CD4-positive, alpha-beta T cell treated with Interleukin-4 for 1 hour (primary cell): ENCODE data around the gene OPN1SW.

Experiments used
- DNase-seq, 2 donors: peaks; one replicate each; pipeline ENCODE4 v3.0.0-alpha.2; 2020 to 2022

The OPN1SW gene

DNA sequence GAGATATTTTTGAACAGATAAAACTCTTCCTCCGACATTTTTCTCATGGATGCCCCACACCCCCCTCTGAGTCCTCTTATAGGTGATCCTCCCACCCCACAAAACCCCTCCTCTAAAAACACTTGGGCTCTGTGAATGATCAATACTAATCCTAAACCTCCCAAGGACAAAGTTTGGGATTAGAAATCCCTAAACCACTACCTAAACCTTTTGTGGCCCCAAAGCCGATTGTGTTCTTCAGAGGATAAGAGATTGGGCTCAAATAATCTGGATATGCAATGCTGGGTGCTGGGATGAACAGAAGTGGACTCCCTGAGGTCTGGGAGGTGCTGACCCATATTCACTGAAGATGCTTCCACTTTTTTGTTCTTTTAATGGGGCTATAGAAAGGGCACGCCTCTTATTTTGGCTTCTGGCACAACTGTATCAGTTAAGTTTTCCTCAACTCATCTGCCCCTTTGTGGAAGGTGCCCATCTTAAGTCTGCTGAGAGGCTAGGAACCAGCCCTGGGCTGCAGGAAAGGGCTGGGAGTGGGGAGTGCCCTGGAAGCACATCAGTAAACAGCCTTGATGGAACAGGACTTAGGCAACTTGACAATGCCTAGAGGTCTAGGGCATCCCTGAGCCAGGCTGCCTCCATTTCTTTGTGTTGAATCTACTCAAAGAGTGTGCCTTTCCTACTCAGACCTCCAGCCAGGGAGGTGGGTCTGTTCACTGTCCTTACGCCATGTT, at the start of gene OPN1SW:
TSS of gene OPN1SW (minus strand) at position 51 of the 731 bp plus-strand sequence. CDS start at position 38, 13 bp downstream.
- no peak for DNase-seq

GRCh38 chr7:128821724-128822123, 46.1 kb upstream of the OPN1SW start:
- no peak for DNase-seq

DNA sequence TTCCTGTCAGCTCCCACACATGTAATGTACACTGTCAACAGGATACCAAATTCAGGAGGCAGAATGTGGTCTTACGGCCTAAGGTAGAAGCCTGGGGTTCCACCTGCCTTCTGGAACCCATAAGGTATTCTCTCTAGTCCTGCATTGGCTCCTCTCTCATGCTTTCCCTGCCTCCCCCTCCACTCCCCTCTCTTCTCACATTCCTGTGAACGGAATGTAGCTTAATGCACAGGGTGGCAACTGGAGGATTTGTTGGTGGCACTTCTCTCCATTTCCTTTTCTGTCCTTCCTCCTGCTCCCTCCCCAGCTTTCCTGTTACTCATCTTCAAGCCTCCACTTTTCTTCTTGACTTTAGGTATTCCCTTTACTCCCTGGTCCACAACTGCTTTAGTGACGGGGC, 43.1 kb upstream of the OPN1SW start:
- DNase-seq = no peak

GRCh38 chr7:128815289-128815942, 39.8 kb upstream of the OPN1SW start:
- no peak for DNase-seq

GRCh38 chr7:128814499-128814898, 38.9 kb upstream of the OPN1SW start:
- DNase-seq = no peak

- DNase-seq = no peak
These were observed 37.0 kb upstream of the OPN1SW start for GRCh38 chr7:128812514-128813168.

GRCh38 chr7:128811631-128812430, 36.2 kb upstream of the OPN1SW start:
- DNase-seq = no peak

- no peak for DNase-seq
These were observed 35.4 kb upstream of the OPN1SW start for GRCh38 chr7:128810997-128811396.

GRCh38 chr7:128810473-128810872, 34.9 kb upstream of the OPN1SW start:
- no peak for DNase-seq

DNA sequence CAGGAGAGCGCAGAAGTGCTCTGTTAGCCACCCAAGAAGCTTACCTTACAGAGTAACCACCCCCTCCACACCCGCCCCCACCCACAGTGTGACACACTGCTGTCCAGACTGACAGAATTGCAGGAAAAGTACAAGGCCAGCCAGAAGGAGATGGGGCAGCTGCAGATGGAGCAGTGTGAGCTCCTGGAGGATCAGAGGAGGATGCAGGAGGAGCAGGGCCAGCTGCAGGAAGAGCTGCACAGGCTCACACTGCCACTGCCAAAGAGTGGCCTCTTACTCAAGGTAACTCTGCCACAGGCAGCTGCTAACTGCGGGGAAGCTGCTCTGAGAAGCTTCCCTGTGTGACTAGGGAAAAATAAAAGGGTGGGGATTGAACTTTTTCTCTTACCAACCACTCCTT, 33.8 kb upstream of the OPN1SW start:
- DNase-seq = no peak

GRCh38 chr7:128807191-128807590, 31.6 kb upstream of the OPN1SW start:
- no peak for DNase-seq

GRCh38 chr7:128805225-128805624, 29.6 kb upstream of the OPN1SW start:
- DNase-seq = no peak

GRCh38 chr7:128804484-128804883, 28.9 kb upstream of the OPN1SW start:
- DNase-seq = no peak

DNA sequence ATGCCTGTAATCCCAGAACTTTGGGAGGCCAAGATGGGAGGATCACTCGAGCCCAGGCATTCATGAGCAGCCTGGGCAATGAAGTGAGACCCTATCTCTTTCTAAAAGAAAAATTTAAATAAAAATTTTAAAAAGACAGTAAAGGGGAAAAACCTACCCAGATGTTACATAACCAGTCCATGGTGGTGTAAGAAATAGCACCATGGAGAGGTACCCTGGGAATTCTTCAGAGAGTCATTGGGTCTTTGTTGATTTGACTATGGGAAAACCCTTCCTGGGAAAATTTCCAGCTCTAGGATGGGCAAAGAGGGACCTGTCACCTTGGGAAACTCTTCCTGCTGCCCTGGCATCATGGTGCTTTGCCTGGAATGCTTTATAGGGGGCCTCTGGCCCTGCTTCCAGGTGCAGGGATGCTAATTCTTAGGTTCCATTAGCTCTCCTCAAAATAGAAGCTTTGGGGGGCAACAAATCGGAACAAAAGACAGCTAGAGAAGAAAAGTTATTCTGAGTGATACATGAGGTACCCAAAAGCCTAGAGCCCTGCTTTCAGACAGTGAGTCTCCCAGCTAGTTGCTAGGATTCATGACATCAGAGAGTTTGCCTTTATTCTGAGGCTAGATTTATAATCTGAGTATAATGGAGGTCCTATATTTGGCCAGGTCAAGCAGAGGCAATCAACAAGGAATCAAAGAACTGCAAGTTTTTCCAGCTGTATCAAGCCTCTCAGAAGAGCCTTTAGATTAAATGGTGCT, 26.2 kb upstream of the OPN1SW start:
- no peak for DNase-seq

DNA sequence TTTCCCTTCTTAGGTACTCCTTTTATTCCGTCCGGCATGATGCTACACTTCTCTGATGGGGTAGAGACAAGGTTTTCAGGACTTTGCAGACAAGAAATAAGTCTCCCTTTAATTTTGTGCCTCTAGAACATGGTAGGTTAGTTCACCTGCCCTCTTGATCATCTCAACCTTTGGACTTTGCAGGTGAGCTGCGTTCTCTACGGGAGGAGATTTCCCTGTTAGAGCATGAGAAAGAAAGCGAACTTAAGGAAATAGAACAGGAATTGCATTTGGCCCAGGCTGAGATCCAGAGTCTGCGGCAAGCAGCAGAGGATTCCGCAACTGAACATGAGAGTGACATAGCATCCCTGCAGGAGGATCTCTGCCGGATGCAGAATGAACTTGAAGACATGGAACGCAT, 25.4 kb upstream of the OPN1SW start:
- no peak for DNase-seq

DNA sequence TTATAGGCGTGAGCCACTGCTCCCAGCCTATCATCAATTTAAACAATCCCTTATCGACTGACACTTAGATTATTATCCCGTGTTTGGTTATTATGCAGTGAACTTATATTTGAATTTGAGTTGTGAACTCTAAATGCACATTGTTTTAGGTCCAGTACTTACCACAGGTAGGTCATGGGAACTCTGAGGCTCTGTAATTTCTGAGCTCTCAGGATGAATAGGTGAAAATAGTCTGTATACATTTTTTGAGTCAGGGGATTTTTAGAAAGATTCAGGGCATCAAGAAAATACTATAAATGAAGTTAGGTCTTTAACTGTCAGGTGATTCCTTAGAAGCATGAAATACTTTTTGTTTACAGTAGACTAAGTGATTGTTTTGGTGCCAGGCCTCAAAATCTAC, 25.0 kb upstream of the OPN1SW start:
- DNase-seq = no peak

DNA sequence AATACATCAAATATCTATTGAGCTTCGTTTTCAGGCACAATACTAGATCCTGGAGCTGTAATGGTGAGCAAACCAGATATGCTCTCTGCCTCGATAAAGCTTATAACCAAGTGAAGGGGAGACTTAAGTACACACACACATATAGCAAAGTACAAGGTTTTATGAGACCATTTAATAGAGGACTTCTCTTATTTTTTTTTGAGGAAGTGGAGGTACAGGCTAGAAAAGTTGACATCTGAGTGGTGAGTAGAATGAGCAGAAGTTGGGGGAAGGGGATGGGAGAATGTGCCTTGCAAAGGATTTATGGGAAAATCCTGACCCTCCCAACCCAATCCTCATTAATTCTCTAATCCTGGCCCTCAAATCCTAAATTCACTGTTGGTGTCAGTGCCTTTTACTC, 23.9 kb upstream of the OPN1SW start:
- DNase-seq = no peak

- no peak for DNase-seq
These were observed 20.7 kb upstream of the OPN1SW start for GRCh38 chr7:128796327-128796726.

DNA sequence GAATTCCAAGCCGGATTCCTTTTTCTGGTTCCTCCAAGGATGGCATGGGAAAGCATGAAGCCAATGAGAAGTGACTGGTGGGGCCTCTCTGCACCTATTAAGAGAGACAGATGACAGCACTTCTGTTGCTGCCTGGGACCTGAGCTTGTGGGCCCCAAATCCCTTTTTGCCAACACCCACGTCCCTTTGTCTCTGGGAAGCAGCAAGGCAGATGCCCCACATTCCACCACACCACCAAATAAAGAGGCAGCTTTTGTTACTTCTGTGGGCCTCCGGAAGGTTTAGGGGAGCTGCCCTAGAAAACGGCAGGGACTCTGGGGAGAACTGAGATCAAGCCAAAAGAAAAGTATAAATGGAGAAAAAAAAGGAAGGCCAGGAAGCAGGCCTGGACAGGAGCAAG, 19.5 kb upstream of the OPN1SW start:
- no peak for DNase-seq

DNA sequence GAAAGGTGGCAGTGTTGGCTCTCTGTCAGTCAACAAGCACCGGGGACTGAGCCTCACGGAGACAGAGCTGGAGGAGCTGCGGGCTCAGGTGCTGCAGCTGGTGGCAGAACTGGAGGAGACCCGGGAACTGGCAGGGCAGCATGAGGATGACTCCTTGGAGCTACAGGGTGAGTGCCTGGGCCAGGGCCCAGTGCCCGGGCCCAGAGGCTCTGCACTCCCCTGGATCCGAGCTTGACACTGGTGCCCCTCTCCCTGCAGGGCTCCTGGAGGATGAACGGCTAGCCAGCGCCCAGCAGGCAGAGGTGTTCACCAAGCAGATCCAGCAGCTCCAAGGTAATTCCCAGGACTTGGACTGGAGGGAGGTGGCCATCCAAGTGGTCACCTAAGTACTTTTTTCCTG, 18.8 kb upstream of the OPN1SW start:
- no peak for DNase-seq

GRCh38 chr7:128794020-128794419, 18.4 kb upstream of the OPN1SW start:
- peak in 1 of 2 donors; percentile 21 for DNase-seq

DNA sequence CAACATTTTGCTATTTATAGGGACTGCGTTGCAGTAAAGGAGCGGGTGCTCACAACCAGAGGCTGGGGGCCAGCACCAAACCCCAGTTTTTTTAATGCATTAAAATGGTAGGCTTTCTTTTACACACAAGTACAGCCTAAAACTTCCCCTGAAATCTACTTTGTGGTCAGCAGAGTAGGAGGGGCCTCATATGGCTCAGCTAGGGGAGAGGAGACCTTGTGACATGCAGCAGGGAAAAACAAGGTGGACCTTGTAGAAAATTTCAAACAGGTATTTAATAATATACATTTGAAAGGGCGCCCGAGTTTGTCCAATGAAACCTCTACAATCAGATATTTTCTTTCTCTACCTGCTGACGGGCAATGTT, 17.6 kb upstream of the OPN1SW start:
- no peak for DNase-seq
